Naive thymus-derived CD4-positive, alpha-beta T cell (primary cell): ENCODE results near the gene GDPD4. TPM values are rescaled to one million over a fixed set of nuclear protein-coding genes. Genes with fewer than 3 reads are reported as not detected.

Source experiments
- ATAC-seq: fragments of 150-1000 bp; cut with Tn5 transposase; 2 replicates; pipeline ENCODE4 v1.10.0; 2021; ENCODE audit warnings: mild to moderate bottlenecking, moderate library complexity
- CTCF ChIA-PET: fragments of 350-600 bp; sonication (Branson Sonifier 250); formaldehyde crosslinking; loops from one replicate; lab custom pipeline; 2021; ENCODE audit warnings: antibody characterized with exemption; lab: Charles Lee
- POLR2A ChIA-PET: fragments of 350-600 bp; sonication (Branson Sonifier 250); formaldehyde crosslinking; loops from one replicate; lab custom pipeline; 2021; ENCODE audit warnings: antibody characterized with exemption, inconsistent platforms; lab: Charles Lee
- DNase-seq, 9 donors: peaks; one replicate each; pipeline versions ENCODE4 v3.0.0 to v3.0.0-alpha.2; 2020 to 2022; ENCODE audit warnings: mixed read lengths in 1 of 9
- H3K27ac ChIP-seq: one replicate; pipeline ENCODE4 v1.7.0; 2013; ENCODE audit warnings: mild to moderate bottlenecking, low read depth, low read length, moderate library complexity
- H3K27me3 ChIP-seq, 2 donors: one replicate each; pipeline ENCODE4 v1.7.0; 2013; ENCODE audit warnings: low read length in 2 of 2, mild to moderate bottlenecking in 2 of 2, moderate library complexity in 2 of 2; ENCODE audit not compliant: control insufficient read depth in 2 of 2, insufficient read depth in 2 of 2
- H3K36me3 ChIP-seq, 3 experiments: 1 replicate in 2 of 3; 2 replicates in 1 of 3; pipeline ENCODE4 v1.7.0; 2013; ENCODE audit warnings: low read length in 3 of 3, mild to moderate bottlenecking in 3 of 3, moderate library complexity in 1 of 3; ENCODE audit not compliant: insufficient read depth in 3 of 3, control insufficient read depth in 2 of 3
- H3K4me1 ChIP-seq, 2 donors: one replicate each; pipeline ENCODE4 v1.7.0; 2013; ENCODE audit warnings: low read length in 2 of 2, mild to moderate bottlenecking in 2 of 2, moderate library complexity in 1 of 2; ENCODE audit not compliant: control insufficient read depth in 2 of 2, insufficient read depth in 2 of 2
- H3K4me3 ChIP-seq: 2 replicates; pipeline ENCODE4 v1.7.0; 2013; ENCODE audit warnings: mild to moderate bottlenecking, low read length
- H3K9me3 ChIP-seq, 3 experiments: 1 replicate in 2 of 3; 2 replicates in 1 of 3; pipeline ENCODE4 v1.7.0; 2013; ENCODE audit warnings: low read length in 3 of 3; ENCODE audit not compliant: control insufficient read depth in 2 of 3
- H3K27ac Mint-ChIP-seq, 9 donors: one replicate each; pipeline ENCODE4 v1.8.0; 2020 to 2022; ENCODE audit warnings: mixed read lengths in 9 of 9, mild to moderate bottlenecking in 8 of 9, moderate library complexity in 5 of 9, inconsistent platforms in 2 of 9
- H3K27me3 Mint-ChIP-seq, 5 donors: one replicate each; pipeline ENCODE4 v1.8.0; 2021 to 2022; ENCODE audit warnings: mixed read lengths in 5 of 5, mild to moderate bottlenecking in 1 of 5
- H3K36me3 Mint-ChIP-seq, 5 donors: one replicate each; pipeline ENCODE4 v1.8.0; 2020 to 2022; ENCODE audit warnings: mixed read lengths in 5 of 5, mild to moderate bottlenecking in 3 of 5, inconsistent platforms in 1 of 5
- H3K4me1 Mint-ChIP-seq, 7 donors: one replicate each; pipeline ENCODE4 v1.8.0; 2020 to 2022; ENCODE audit warnings: mixed read lengths in 7 of 7, mild to moderate bottlenecking in 3 of 7, inconsistent platforms in 1 of 7
- H3K4me3 Mint-ChIP-seq, 10 donors: one replicate each; pipeline ENCODE4 v1.8.0; 2020 to 2022; ENCODE audit warnings: mild to moderate bottlenecking in 10 of 10, mixed read lengths in 10 of 10, moderate library complexity in 6 of 10, inconsistent platforms in 2 of 10
- H3K9me3 Mint-ChIP-seq, 11 donors: one replicate each; pipeline ENCODE4 v1.8.0; 2020 to 2022; ENCODE audit warnings: mixed read lengths in 11 of 11, mild to moderate bottlenecking in 4 of 11, inconsistent platforms in 1 of 11, moderate library complexity in 1 of 11
- intact Hi-C, 2 donors: fragments of 100-400 bp; cut with micrococcal nuclease; formaldehyde crosslinking; loops; one replicate each; pipeline ENCODE4 v1.15.1; 2023
- polyA plus RNA-seq, 2 donors: library from polyadenylated mRNA; unstranded; fragments of 300-500 nt; fragmentation: Illumina TruSeq; gene quantifications; one replicate each; pipeline ENCODE4 v1.2.3, GENCODE V29; 2021
- total RNA-seq, 6 experiments: library from RNA in 5 of 6; stranded (reverse) in 5 of 6; gene quantifications; 1 replicate in 5 of 6; 2 replicates in 1 of 6; pipeline ENCODE4 v1.2.3 and lab custom pipeline; 2021 to 2026

GDPD4 gene
- total and polyA plus RNA-seq, 7 experiments from 2014 or later = not detected

GRCh38 chr11:77287136-77287535 is 14.3 kb downstream of the GDPD4 start:
- intact Hi-C loops = no loop called here

GRCh38 chr11:77284476-77285468 is 16.7 kb downstream of the GDPD4 start:
- H3K9me3 ChIP-seq = no peaks in the 10 kb centered on the region
- CTCF ChIA-PET = no interaction called here

More at GRCh38 chr11:77287136-77287535, 14.3 kb downstream of the GDPD4 start:
- Histone ChIP-seq H3K27ac (no peak overlapping the region), H3K27me3 (no peaks in the 10 kb centered on the region), H3K4me3 (no peak overlapping the region), H3K4me1 (no peaks in the 10 kb centered on the region), H3K36me3 (no peaks in the 10 kb centered on the region), H3K9me3 (no peaks in the 10 kb centered on the region)
- no peak for DNase-seq
- H3K36me3 Mint-ChIP-seq = no peaks in the 10 kb centered on the region
- peaks cover 0 to 1% (median 0%) of the 10 kb centered on the region in 11 donors for H3K9me3 Mint-ChIP-seq
- peaks cover 21 to 53% (median 28%) of the 10 kb centered on the region in 5 donors for H3K27me3 Mint-ChIP-seq
- H3K4me1 Mint-ChIP-seq = no peaks in the 10 kb centered on the region
- H3K4me3 Mint-ChIP-seq = no peak overlapping the region
- no peak for ATAC-seq
- CTCF ChIA-PET = no interaction called here
- POLR2A ChIA-PET = no interaction called here
- no peak overlapping the region for H3K27ac Mint-ChIP-seq

GRCh38 chr11:77283101-77283500 is 18.4 kb downstream of the GDPD4 start:
- DNase-seq = no peak
- ChIA-PET CTCF (no interaction called here), POLR2A (no interaction called here)

More at GRCh38 chr11:77284476-77285468, 16.7 kb downstream of the GDPD4 start:
- no peak overlapping the region for H3K4me3 ChIP-seq
- H3K36me3 ChIP-seq = no peaks in the 10 kb centered on the region
- Mint-ChIP-seq H3K4me1 (no peaks in the 10 kb centered on the region), H3K27me3 (peaks cover 22 to 51% (median 30%) of the 10 kb centered on the region in 5 donors), H3K4me3 (no peak overlapping the region), H3K36me3 (no peaks in the 10 kb centered on the region), H3K27ac (peak overlapping the region in 1 of 9 donors; percentile 32), H3K9me3 (peaks cover 0 to 6% (median 0%) of the 10 kb centered on the region in 11 donors)
- POLR2A ChIA-PET = no interaction called here
- DNase-seq (no peak), ATAC-seq (no peak)
- intact Hi-C loops = no loop called here
- no peaks in the 10 kb centered on the region for H3K27me3 ChIP-seq
- no peaks in the 10 kb centered on the region for H3K4me1 ChIP-seq
- no peak overlapping the region for H3K27ac ChIP-seq

GRCh38 chr11:77278595-77279506 is 22.6 kb downstream of the GDPD4 start:
- H3K27me3 Mint-ChIP-seq = peaks cover 19 to 25% (median 25%) of the 10 kb centered on the region in 5 donors
- H3K27ac Mint-ChIP-seq = no peak overlapping the region
- POLR2A ChIA-PET = no interaction called here
- intact Hi-C loops = no loop called here
- peaks cover 0 to 10% (median 0%) of the 10 kb centered on the region in 11 donors for H3K9me3 Mint-ChIP-seq
- no peak overlapping the region for H3K4me3 Mint-ChIP-seq
- Histone ChIP-seq H3K27ac (no peak overlapping the region), H3K4me1 (no peaks in the 10 kb centered on the region), H3K36me3 (no peaks in the 10 kb centered on the region), H3K9me3 (no peaks in the 10 kb centered on the region), H3K4me3 (no peak overlapping the region), H3K27me3 (no peaks in the 10 kb centered on the region)
- H3K4me1 Mint-ChIP-seq = no peaks in the 10 kb centered on the region
- ATAC-seq = no peak
- CTCF ChIA-PET = no interaction called here
- DNase-seq = no peak
- no peaks in the 10 kb centered on the region for H3K36me3 Mint-ChIP-seq

More at GRCh38 chr11:77283101-77283500, 18.4 kb downstream of the GDPD4 start:
- Mint-ChIP-seq H3K27me3 (peaks cover 25 to 44% (median 32%) of the 10 kb centered on the region in 5 donors), H3K4me3 (no peak overlapping the region), H3K9me3 (peaks cover 0 to 10% (median 0%) of the 10 kb centered on the region in 11 donors), H3K4me1 (no peaks in the 10 kb centered on the region), H3K27ac (no peak overlapping the region), H3K36me3 (no peaks in the 10 kb centered on the region)
- Histone ChIP-seq H3K4me1 (no peaks in the 10 kb centered on the region), H3K36me3 (no peaks in the 10 kb centered on the region), H3K9me3 (no peaks in the 10 kb centered on the region), H3K27ac (no peak overlapping the region), H3K27me3 (no peaks in the 10 kb centered on the region), H3K4me3 (no peak overlapping the region)
- intact Hi-C loops = no loop called here
- ATAC-seq = no peak

- ChIA-PET POLR2A (no interaction called here), CTCF (no interaction called here)
- H3K27me3 ChIP-seq = no peaks in the 10 kb centered on the region
- Mint-ChIP-seq H3K36me3 (no peaks in the 10 kb centered on the region), H3K27me3 (peaks cover 11 to 26% (median 14%) of the 10 kb centered on the region in 5 donors), H3K4me3 (no peak overlapping the region), H3K4me1 (no peaks in the 10 kb centered on the region), H3K9me3 (peaks cover 0 to 10% (median 0%) of the 10 kb centered on the region in 11 donors), H3K27ac (no peak overlapping the region)
- ATAC-seq = no peak
- no peak for DNase-seq
- H3K4me3 ChIP-seq = no peak overlapping the region
- intact Hi-C loops = no loop called here
- H3K9me3 ChIP-seq = no peaks in the 10 kb centered on the region
- H3K4me1 ChIP-seq = no peaks in the 10 kb centered on the region
- H3K27ac ChIP-seq = no peak overlapping the region
- no peaks in the 10 kb centered on the region for H3K36me3 ChIP-seq
These were observed 25.2 kb downstream of the GDPD4 start for GRCh38 chr11:77276271-77276670.

- CTCF ChIA-PET = no interaction called here
- Histone ChIP-seq H3K36me3 (no peaks in the 10 kb centered on the region), H3K27ac (no peak overlapping the region), H3K4me1 (no peaks in the 10 kb centered on the region), H3K27me3 (no peaks in the 10 kb centered on the region), H3K9me3 (no peaks in the 10 kb centered on the region), H3K4me3 (no peak overlapping the region)
- POLR2A ChIA-PET = no interaction called here
- intact Hi-C loops = no loop called here
- DNase-seq (no peak), ATAC-seq (no peak)
- Mint-ChIP-seq H3K36me3 (no peaks in the 10 kb centered on the region), H3K27me3 (peaks cover 0 to 12% (median 9%) of the 10 kb centered on the region in 5 donors), H3K4me3 (no peak overlapping the region), H3K4me1 (no peaks in the 10 kb centered on the region), H3K27ac (no peak overlapping the region), H3K9me3 (no peaks in the 10 kb centered on the region)
These were observed 30.6 kb downstream of the GDPD4 start for GRCh38 chr11:77270921-77271320.
